ENCODE results near the gene SAA1.
"Not testable (repeated sequence)": the region's sequence is repeated elsewhere in the genome, so short reads cannot be mapped to it uniquely, and the experiment has no call there.

The SAA1 gene

DNA sequence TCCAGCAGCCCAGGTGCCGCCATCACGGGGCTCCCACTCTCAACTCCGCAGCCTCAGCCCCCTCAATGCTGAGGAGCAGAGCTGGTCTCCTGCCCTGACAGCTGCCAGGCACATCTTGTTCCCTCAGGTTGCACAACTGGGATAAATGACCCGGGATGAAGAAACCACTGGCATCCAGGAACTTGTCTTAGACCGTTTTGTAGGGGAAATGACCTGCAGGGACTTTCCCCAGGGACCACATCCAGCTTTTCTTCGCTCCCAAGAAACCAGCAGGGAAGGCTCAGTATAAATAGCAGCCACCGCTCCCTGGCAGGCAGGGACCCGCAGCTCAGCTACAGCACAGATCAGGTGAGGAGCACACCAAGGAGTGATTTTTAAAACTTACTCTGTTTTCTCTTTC, at the start of gene SAA1:
Gene SAA1, plus strand, starts transcription at position 316 of the 400 bp plus-strand sequence. CDS start 624 bp downstream, outside the sequence.
- DNase-seq: no peak

DNA sequence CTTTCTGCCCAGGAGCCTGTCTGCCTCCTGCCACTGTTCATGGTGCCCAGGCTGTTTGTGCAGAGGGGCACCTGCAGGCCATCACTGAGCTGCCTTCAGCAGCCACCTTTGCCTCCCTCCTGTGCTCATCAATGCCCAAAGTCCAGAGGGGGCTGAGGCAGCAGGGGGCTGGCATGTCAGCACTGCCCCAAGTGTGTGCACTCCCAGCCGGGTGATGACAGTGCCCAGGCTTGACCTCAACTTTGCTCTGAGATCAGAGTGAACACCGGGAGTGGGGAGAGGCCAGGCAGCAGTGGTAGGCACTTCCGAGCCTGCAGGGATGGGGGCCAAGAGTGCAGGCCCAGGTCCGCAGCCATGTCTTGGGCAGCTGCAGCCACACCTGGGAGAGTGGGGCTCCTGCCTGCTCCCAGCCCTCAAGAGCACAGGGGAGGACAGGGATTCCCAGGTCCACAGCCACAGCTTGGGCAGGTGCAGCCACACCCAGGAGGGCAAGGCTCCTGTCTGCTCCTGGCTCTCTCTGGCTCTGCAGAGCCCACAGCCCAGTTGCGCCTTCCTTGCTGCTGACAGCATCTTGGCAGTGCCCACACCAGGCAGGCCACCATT, 44.7 kb upstream of the SAA1 start:
- no peak for DNase-seq

DNA sequence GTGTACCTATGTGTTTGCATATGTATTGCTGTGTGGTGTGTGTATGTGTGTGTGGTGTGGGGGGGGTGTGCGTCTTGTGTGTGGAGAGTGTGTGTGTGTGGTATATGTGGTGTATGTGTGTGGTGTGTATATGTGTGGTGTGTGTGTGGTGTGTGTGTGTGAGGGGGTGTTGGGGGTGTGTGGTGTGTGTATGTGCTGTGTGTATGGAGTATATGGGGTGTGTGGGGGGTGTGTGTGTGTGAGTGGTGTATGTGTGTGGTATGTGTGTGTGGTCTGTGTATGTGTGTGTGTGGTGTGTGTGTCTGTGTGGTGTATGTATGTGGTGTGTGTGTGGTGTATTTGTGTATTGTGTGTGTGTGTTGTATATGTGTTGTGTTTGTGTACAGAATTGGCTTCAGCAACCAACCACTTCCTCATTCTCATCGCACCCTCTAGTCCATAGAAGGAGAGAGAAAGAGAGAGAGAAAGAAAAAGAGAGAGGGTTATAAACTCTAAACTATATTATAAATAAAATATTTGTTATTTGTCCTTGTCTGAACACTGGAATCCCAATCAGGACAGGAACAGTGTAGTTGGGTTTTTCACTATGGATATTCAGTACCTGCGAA, 43.1 kb upstream of the SAA1 start:
- DNase-seq: no peak

DNA sequence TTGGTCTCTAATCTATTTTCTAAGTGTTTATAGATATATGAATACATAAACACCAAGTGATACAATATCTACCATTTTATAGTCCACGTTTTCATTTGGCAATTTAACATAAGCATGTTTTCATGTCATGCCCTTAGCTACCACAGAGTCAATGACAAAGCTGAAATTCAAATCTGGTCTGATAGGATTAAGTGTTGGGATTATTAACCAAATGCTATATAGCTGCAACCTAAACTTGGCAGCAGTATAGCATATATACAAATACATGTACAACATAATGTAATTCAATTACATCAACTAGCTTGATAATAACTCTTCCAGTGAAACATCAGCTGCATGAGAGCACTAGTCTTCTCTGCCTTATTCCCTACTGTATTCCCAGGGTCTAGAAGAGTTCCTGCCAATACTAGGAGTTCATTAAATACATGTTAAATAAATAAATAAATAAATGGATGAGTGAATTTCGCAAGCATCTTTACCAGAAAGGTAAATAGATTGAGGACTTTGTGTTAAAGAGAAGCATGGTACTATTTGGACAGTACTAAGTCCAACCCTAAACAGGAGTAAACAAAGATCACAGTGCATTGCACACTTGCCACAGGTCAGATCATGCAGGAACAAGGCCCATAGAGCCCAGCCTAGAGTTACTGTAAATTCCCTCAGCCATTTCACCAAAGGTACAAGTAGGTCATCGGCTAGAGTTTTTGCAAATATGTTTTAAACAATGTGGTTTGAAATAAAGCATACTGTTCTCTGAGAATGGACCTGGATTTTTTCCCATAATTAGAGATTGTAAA, 42.3 kb upstream of the SAA1 start:
- no peak for DNase-seq

DNA sequence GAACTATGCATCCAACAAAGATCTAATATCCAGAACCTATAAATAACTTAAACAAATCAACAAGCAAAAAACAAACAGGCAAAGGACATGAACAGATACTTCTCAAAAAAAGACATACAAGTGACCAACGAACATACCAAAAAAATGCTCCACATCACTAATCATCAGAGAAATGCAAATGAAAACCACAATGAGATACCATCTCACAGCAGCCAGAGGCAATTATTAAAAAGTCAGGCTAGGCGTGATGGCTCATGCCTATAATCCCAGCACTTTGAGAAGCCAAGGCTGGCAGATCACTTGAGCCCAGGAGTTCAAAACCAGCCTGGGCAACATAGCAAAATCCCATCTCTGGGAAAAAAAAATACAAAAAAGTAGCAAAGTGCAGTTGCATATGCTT, 40.2 kb upstream of the SAA1 start:
- no peak for DNase-seq

DNA sequence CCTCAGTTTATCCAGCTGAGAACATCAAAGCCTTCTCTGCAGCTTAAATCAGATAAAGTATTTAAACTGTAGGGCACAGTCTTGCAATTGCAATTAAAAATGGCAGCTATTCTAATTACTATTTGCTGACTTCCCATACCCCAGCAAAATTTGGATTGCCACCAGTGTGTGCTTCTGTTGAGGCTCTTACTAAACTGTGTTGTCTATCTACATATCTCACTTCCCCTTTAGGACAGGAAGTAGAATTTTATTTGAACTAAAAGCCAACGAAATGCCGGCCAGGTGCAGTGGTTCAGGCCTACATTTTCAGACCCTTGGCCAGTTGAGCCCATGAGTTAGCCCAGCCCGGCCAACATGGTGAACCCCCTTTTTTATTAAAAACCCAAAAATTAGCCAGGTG, 36.6 kb upstream of the SAA1 start:
- no peak for DNase-seq

DNA sequence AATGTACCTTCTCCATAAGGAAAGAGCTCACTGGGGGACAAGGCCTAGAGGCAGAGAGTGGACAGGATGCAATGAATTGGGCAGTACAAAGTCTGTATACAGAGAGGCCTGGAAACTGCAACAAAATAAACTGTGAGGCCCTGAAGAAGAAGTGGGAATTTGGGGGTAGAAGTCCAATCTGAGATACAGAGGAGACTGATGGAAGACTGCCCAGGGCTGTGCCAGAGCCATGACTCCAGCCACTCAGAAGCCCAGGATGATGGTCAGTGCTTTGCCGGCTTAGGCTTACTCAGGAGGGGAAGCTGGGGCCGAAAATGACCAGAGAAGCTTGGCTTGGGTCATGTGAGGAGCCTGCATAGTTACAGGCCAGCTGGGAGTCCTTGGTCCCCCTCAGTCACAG, 35.2 kb upstream of the SAA1 start:
- no peak for DNase-seq

DNA sequence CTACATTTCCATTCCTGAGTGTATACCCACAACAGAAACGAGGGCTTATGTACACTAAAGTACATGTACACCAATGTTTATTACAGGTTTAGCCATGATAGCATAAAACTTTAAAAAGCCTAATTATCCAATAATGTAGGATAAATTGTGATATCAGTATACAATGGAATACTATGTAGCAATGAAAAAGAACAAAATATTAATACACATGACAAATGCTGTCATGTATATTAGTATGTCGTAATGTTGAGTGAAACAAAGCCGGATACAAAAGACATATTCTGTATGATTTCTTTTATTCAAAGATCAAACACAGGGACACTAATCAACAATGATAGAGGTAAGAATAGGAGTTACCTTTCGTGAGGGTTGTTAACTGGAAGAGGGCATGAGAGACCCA, 32.2 kb upstream of the SAA1 start:
- no peak for DNase-seq

DNA sequence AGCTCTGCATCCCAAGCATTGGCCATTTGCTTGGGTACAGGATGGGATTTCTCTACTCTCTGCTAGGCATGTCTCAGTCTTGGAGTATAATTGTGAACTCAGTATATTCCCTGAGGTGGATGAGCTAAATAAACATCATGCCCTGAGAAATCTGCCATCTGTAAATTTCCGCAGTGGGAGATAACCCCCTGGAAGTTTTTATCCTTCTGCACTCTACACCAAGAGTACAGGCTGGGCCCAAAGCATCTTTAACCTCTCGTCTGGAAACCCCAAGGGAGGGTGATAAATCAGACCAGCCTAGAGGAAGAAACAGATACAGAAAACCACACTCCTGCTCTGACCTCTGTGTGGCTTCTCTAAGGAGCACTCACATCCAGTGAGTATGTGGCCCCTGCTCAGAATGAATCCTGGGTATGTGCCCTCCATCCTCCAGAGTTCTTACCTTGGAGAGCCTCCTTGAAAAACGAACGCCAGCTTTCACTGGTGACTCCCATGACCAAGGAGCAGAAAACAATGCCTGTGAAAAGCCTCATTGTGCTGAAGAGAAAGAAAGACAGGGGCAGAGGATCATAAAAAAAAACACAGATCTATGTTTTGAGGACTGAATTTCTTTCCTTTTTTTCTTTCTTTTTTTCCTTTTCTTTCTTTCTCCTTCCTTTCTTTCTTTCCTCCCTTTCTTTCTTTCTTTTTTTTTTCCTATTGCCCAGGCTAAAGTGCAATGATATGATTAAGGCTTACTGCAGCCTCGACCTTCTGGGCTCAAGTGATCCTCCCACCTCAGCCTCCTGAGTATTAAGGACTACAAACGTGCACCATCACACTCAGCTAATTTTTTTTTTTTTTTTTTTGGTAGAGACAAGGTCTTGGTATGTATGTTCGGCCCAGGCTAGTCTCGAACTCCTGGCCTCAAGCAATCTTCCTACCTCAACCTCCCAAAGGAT, 30.4 kb upstream of the SAA1 start:
- DNase-seq: no peak

DNA sequence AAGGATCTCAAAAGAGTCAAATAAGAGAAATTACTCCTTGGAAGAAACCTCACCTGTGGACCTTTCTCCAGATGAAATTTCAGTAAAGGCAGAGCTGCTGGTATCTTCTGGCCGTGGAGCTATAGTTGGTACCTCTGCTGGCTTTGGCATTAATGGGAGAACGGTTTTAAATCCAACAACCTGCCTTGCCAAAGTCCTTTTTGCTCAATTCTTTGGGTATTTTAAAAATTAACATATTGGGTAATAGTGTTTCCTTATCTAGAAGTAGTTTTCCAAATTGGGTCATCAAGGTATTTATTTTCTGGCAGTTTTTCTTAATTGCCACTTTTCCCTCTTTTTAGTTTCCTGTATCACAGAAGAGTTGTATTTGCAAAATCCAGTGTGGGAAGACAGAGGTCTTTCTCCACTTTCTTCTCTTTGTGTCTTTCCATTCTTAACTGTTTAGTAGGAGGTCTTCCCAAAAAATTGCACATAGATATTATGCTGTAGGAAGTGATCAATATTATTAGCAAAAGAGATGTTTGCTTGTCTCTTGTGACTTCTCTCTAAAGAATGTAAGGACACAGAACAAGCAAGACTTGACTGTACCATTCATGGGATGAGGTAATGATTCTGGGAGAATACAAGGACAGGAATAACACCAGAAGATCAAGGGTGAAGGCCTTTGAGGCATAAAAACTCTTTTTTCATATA, 29.3 kb upstream of the SAA1 start, which contains the start of gene SAA4:
Gene SAA4, minus strand, starts transcription at position 139 of the 693 bp plus-strand sequence. CDS start 876 bp downstream, outside the sequence.
- DNase-seq: no peak

DNA sequence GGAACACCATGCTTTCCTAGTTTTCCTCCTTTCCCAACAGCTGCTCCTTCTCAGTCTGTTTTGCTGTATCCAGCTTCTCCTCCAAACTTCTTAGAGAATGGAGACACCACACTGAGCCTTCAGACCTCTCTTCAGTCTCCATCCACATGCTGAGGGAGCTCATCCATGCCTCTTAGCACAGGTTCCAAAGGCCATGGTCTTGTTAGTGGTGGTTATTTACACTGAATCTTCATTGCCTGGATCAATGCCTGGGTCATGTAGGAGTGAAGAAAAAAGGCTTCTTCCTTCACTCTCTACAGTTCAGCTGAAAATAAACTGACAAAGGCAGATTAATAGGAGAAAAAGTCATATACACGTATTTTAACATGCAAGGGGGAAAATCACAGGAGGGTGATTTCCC, 26.4 kb upstream of the SAA1 start:
- no peak for DNase-seq

DNA sequence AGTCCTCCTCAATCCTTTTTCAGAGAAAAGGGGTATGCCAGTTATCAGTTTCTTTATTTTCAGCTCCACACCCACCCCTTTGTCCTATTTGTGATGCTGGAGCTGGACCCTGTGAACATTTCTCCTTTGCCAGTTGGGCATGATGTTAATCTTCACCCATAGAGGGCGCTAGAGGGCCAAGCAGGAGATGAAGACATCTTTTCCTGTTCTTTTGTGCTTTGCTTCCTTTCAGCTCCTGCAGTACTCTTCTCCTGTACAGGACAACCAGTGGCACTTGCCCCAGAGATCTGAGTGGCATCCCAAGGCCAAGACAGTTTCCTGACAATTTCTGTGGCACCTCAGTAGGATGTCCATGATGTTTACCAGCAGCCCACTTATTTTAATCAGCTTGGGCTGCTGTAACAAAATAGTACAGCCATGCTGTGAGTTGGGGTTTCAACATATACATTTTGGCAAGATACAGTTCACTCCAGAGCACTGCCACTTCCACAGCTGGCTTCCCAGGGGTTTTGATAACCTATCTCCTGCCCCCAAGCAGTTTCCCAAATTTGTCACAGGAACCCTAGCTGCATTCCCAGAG, 22.2 kb upstream of the SAA1 start:
- DNase-seq: peak; percentile 14 to 22

DNA sequence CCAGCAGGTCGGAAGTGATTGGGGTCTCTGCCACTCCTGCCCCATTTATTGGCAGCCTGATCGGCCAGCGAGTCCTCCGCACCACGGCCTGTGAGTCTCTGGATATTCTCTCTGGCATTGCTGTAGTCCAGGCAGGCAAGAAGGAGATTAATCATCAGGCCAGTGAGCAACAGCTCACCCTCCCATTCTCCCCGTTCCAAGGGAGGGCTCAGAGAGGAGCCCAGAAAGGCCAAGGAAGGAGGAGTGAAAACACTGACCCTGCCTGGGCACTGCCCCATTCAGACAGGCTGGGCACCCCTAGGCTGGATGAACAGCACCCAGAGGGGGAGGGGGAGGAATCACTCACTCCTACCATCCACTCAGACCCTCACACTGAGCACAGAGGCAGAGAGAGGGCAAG, 20.7 kb upstream of the SAA1 start:
- no peak for DNase-seq

DNA sequence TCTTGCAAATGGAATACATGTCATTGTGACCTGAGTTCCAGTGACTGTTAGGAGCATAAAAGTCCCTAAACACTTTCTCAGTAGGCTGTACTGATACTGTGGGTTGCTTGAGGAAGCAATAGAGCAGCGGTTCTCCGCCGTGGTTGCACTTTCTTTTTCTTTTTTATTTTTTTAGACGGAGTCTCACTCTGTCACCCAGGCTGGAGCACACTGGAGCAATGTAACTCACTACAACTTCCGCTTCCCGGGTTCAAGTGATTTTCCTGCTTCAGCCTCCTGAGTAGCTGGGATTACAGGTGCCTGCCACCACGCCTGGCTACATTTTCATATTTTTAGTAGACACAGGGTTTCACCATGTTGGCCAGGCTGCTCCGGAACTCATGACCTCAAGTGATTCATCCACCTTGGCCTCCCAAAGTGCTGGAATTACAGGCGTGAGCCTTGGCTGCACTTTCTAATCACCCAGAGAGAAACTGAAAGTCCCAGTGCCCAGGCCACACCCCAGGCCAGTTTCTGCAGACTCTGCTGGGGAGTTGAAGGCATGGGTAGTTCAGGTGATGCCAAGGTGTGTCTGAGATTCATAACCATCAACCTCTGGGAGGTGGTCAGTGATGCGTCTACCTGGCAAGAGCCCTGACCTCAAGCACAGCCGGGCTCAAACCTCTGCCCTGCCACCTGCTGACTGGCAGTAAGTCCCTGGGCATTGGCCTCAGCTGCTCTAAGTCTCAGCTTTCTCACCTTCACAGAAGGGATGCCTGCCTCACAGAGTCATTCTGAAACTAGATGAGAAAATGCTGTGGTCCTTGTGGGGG, 19.5 kb upstream of the SAA1 start:
- DNase-seq: not testable (repeated sequence)

DNA sequence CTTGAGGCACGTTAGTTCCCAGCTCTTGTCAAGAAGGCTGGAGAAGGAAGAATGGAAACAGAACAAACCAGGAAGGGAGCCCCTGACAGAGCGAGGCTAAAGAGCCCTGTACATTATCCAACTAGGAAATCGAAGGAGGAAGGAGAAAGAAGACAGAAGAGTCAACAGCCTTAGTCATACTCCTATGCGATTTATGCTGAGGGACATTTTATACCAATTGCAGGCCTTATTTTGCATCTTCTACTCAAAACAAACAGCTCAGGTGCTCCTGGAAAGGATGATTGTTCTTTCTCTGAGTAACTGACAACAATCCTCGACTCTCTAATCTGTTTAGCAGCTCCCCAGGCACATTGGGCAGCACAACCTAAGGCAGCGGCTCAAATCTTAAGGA, 18.9 kb upstream of the SAA1 start:
- not testable (repeated sequence) for DNase-seq

DNA sequence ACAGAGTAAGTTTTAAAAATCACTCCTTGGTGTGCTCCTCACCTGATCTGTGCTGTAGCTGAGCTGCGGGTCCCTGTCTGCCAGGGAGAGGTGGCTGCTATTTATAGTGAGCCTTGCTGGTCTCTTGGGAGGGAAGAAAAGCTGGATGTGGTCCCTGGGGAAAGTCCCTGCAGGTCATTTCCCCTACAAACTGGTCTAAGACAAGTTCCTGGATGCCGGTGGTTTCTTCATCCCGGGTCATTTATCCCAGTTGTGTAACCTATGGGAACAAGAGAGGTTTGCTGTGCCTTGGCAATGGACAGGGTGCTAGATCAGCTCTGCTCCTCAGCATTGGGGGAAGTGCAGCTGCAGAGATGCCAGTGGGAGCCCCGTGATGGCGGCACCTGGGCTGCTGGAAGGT, 17.5 kb upstream of the SAA1 start, which contains the start of gene SAA2:
Gene SAA2, minus strand, starts transcription at position 108 of the 400 bp plus-strand sequence. CDS start 657 bp downstream, outside the sequence.
- DNase-seq: no peak

DNA sequence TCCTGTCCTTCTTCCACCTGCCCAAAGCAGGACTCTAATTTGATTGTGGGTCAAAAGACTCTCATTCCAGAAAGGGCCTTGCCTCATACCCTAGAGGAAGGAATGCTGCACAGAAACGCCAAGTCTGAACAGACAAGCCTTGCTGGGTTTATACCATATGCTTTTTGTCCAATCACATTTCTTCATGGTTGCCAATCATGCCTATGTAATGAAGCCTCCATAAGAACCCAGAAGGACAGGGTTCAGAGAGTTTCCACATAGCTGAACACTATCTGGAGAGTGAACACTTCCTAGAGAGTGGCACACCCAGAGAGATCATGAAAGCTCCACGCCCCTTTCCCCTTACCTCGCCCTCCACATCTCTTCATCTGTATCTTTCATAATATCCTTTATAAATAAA, 12.8 kb upstream of the SAA1 start:
- no peak for DNase-seq

DNA sequence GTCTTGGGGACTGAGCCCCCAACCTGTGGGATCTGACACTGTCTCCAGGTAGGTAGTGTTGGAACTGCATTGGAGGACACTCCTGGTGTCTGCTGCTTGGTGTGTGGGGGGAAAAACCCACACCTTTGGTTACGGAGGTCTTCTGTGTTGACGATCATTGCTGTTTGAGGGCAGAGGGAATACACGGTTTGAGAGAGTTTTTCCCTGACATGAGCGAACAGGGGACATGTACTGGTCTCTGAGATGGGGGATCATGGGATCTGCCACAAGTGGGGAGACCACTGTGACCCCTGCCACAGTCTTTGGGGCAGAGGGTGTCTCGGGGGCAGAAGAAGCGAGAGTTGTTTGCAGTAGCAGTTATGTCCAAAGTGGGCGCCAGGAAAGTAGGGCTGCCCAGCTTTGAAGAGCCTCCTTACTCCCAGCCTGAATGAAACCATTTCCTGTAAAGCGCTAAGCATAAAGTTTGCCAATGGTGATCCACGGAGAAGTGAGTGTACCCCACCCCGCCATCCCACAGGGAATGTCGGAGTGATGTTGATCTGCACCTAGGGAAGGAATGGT, 12.2 kb upstream of the SAA1 start:
- DNase-seq: no peak

DNA sequence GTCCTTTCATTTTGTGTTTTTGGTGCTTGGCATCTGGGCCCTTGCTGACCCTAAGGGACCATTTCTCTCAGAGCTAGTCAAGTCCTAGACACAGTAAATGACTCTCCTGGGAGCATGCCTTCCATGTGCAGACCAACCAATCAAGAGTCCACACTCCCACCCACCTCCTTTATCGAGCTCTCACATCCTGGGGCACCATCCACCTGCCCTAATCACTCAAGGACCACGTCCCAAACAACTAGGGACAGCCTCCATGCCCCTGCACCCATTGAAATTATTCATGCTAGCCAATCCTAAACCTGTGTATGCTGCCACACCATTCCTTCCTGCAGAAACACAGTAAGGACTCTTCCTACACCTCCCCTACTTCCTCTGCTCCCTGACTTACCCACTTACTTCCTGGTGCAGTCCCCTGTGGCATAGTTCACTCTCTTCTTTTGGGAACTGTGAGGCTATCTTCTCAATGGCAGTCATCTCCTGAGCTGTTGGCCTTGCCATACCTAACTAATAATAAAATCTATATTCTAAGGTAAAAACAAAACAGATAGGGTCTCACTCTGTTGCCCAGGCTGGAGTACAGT, 11.2 kb upstream of the SAA1 start:
- no peak for DNase-seq

DNA sequence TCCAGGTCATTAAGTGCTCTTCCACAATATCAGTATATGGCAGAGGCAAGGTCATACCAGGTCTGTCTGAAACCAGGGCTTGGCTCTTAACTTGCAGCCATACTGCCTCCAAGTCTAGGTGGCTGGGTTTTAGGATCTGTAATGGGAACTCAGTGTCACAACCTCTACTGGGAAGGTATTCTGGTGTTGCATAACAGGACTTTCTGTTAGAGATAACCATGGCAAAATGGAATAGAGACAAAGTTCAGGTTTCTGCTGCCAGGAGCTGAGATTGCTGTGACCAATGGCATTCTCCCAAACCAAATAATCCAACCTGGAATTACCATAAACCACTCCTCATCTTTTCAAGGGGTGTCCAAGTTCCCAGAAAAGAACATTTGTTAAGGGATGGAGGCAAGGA, 6.8 kb upstream of the SAA1 start:
- DNase-seq: no peak
